SK-N-SH (cell line): ENCODE data around the gene LDHA. TPM values are rescaled to one million over a fixed set of nuclear protein-coding genes. Genes with fewer than 3 reads are reported as not detected.

ENCODE experiments used
- CTCF ChIA-PET: fragments of 300-600, 350-600 bp; formaldehyde crosslinking; extraction: SDS; loops from one replicate; lab custom pipeline; 2021; lab: Yijun Ruan, JAX
- POLR2A ChIA-PET: fragments of 350-600 bp; sonication (Branson Sonifier 250); formaldehyde crosslinking; extraction: SDS; loops from one replicate; lab custom pipeline; 2020; ENCODE audit warnings: antibody characterized with exemption, inconsistent platforms; lab: Yijun Ruan, JAX
- DNase-seq: peaks from one replicate; pipeline ENCODE4 v3.0.0; 2012
- H2AFZ ChIP-seq: fragments of 200-600 bp; sonication (generic); 2 replicates; pipeline ENCODE4 v1.8.1; 2016; ENCODE audit warnings: antibody characterized with exemption, mild to moderate bottlenecking, low read depth
- H3F3A ChIP-seq: fragments of 200-600 bp; sonication (generic); replicated peaks from 2 replicates; pipeline ENCODE3; 2016; ENCODE audit warnings: antibody characterized with exemption, mild to moderate bottlenecking; ENCODE audit not compliant: insufficient read depth
- H3K27ac ChIP-seq, 2 experiments: fragments of 200-500 bp in 1 of 2; fragments of 200-600 bp in 1 of 2; sonication (Bioruptor generic) in 1 of 2; sonication (generic), shearing (Covaris generic) in 1 of 2; 2 replicates each; pipeline versions ENCODE4 v1.5.1 to v1.6.1; 2014 to 2016; ENCODE audit warnings: low read depth in 2 of 2, inconsistent platforms in 1 of 2, low read length in 1 of 2, mild to moderate bottlenecking in 1 of 2, mixed read lengths in 1 of 2
- H3K27me3 ChIP-seq: fragments of 200-600 bp; sonication (generic), shearing (Covaris generic); 2 replicates; pipeline ENCODE4 v1.6.1; 2016; ENCODE audit warnings: mixed run types; ENCODE audit not compliant: insufficient read depth
- H3K36me3 ChIP-seq, 2 experiments: fragments of 200-500 bp in 1 of 2; fragments of 200-600 bp in 1 of 2; sonication (Bioruptor generic) in 1 of 2; sonication (generic) in 1 of 2; replicated peaks in 1 of 2; 2 replicates each; pipeline versions ENCODE3 to v1.5.1; 2014 to 2016; ENCODE audit warnings: low read length in 1 of 2, mild to moderate bottlenecking in 1 of 2; ENCODE audit not compliant: insufficient read depth in 2 of 2, control insufficient read depth in 1 of 2
- H3K4me1 ChIP-seq, 2 experiments: fragments of 200-500 bp in 1 of 2; fragments of 200-600 bp in 1 of 2; sonication (Bioruptor generic) in 1 of 2; sonication (generic), shearing (Covaris generic) in 1 of 2; 2 replicates each; pipeline versions ENCODE4 v1.5.1 to v1.6.1; 2014 to 2016; ENCODE audit warnings: low read depth in 1 of 2, low read length in 1 of 2, mixed run types in 1 of 2; ENCODE audit not compliant: insufficient read depth in 2 of 2, control insufficient read depth in 1 of 2
- H3K4me2 ChIP-seq: fragments of 200-600 bp; sonication (generic), shearing (Covaris generic); 2 replicates; pipeline ENCODE4 v1.6.1; 2017; ENCODE audit warnings: mixed run types
- H3K4me3 ChIP-seq, 2 experiments: fragments of 200-500 bp in 1 of 2; fragments of 200-600 bp in 1 of 2; sonication (Bioruptor generic) in 1 of 2; sonication (generic), shearing (Covaris generic) in 1 of 2; 2 replicates each; pipeline versions ENCODE4 v1.5.1 to v1.8.1; 2014 to 2016; ENCODE audit warnings: low read depth in 2 of 2, inconsistent platforms in 1 of 2, low read length in 1 of 2, mild to moderate bottlenecking in 1 of 2, mixed read lengths in 1 of 2, moderate library complexity in 1 of 2
- H3K79me2 ChIP-seq: fragments of 200-600 bp; sonication (generic); 2 replicates; pipeline ENCODE4 v1.8.1; 2017; ENCODE audit warnings: mild to moderate bottlenecking; ENCODE audit not compliant: insufficient read depth
- H3K9ac ChIP-seq: fragments of 200-600 bp; sonication (generic); 2 replicates; pipeline ENCODE4 v1.6.1; 2017; ENCODE audit warnings: mixed run types
- H3K9me2 ChIP-seq: fragments of 200-600 bp; sonication (generic); 2 replicates; pipeline ENCODE4 v1.6.1; 2017; ENCODE audit warnings: mixed run types
- H3K9me3 ChIP-seq: fragments of 200-600 bp; sonication (generic); 2 replicates; pipeline ENCODE4 v1.6.1; 2017; ENCODE audit warnings: mixed run types, mild to moderate bottlenecking, moderate library complexity
- H4K20me1 ChIP-seq: fragments of 200-600 bp; sonication (generic); 2 replicates; pipeline ENCODE4 v1.6.1; 2017; ENCODE audit warnings: mild to moderate bottlenecking, mixed run types; ENCODE audit not compliant: insufficient read depth
- ELF1 ChIP-seq: IDR thresholded peaks from 2 replicates; pipeline ENCODE4 v1.4.0; 2012
- EP300 ChIP-seq, 2 experiments: IDR thresholded peaks; 2 replicates each; pipeline versions ENCODE4 v1.4.0 to v1.6.1; 2012; ENCODE audit warnings: borderline replicate concordance in 1 of 2, low read depth in 1 of 2, low read length in 1 of 2
- EZH2phosphoT487 ChIP-seq: fragments of 200-600 bp; sonication (generic); IDR thresholded peaks from 2 replicates; pipeline ENCODE4 v1.6.1; 2017; ENCODE audit warnings: low read depth, mixed run types, mild to moderate bottlenecking, antibody characterized with exemption, moderate library complexity, borderline replicate concordance
- FOSL2 ChIP-seq: IDR thresholded peaks from 2 replicates; pipeline ENCODE4 v1.4.0; 2012; ENCODE audit warnings: low read depth, mild to moderate bottlenecking, moderate library complexity, borderline replicate concordance
- FOXJ3 ChIP-seq: sonication (generic); formaldehyde crosslinking; IDR thresholded peaks from 2 replicates; pipeline ENCODE4 v1.5.1; 2020; ENCODE audit warnings: mild to moderate bottlenecking, missing genetic modification reagents
- FOXM1 ChIP-seq: IDR thresholded peaks from 2 replicates; pipeline ENCODE4 v1.4.0; 2012; ENCODE audit warnings: low read depth, mild to moderate bottlenecking
- GABPA ChIP-seq: IDR thresholded peaks from 2 replicates; pipeline ENCODE4 v1.4.0; 2012; ENCODE audit warnings: low read depth, mild to moderate bottlenecking
- NFIC ChIP-seq: IDR thresholded peaks from 2 replicates; pipeline ENCODE4 v1.4.0; 2012; ENCODE audit warnings: borderline replicate concordance
- NRF1 ChIP-seq: IDR thresholded peaks from 2 replicates; pipeline ENCODE4 v1.6.1; 2012; ENCODE audit warnings: low read depth, mild to moderate bottlenecking, low read length
- POLR2AphosphoS5 ChIP-seq: IDR thresholded peaks from 2 replicates; pipeline ENCODE4 v1.6.1; 2012; ENCODE audit warnings: low read depth, low read length
- RAD21 ChIP-seq: IDR thresholded peaks from 2 replicates; pipeline ENCODE4 v1.6.1; 2012; ENCODE audit warnings: mild to moderate bottlenecking, low read length
- RFX5 ChIP-seq: IDR thresholded peaks from 2 replicates; pipeline ENCODE4 v1.6.1; 2012; ENCODE audit warnings: mild to moderate bottlenecking, improper control_type of control experiment, low read length
- RXRA ChIP-seq: IDR thresholded peaks from 2 replicates; pipeline ENCODE4 v1.4.0; 2012; ENCODE audit warnings: low read depth, mild to moderate bottlenecking, borderline replicate concordance
- SMC3 ChIP-seq: IDR thresholded peaks from 2 replicates; pipeline ENCODE4 v1.6.1; 2012; ENCODE audit warnings: low read depth, low read length, improper control_type of control experiment
- USF2 ChIP-seq: fragments of 150-350 bp; IDR thresholded peaks from 2 replicates; pipeline ENCODE4 v1.6.1; 2017; ENCODE audit warnings: antibody characterized with exemption, low read length, low read depth, borderline replicate concordance
- YY1 ChIP-seq: IDR thresholded peaks from 2 replicates; pipeline ENCODE4 v1.4.0; 2012; ENCODE audit warnings: low read depth, mild to moderate bottlenecking
- WGBS: methylation state at CpG from one replicate; pipeline ENCODE4 v1.1.6; 2017; ENCODE audit warnings: low lambda C conversion rate; 5-methylcytosine and 5-hydroxymethylcytosine counted together
- polyA plus RNA-seq, 3 experiments: library from polyadenylated mRNA; depleted of rRNA; stranded (reverse); fragments of >200 nt; gene quantifications; 2 replicates each; pipeline ENCODE4 v1.2.3, GENCODE V29; 2012
- TF ChIP-seq, protein P1 (sequence below): IDR thresholded peaks from 2 replicates; pipeline ENCODE4; 2012

The LDHA gene
- polyA plus RNA-seq, 1 of the 3 experiments (the other 2 are of a cell fraction): 524 TPM

DNA sequence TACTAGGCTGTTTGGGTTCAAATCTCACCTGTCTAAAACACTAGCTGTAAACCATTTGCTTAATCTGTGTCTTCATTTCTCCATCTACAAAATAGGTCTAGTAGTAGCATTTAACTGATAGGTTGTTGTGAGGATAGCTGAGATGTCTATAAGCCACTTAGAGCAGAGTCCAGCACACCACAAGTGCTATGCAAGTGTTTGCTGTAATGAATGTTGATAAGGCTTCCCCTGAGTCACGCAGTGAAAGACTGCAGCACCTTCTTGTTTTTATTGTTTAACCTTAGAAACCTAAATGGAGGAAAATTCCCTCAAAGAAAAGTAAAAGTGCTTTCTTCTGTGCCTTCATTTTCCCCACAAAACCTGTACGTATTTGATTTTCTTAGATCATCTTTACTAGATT is 23.1 kb upstream of the LDHA start:
- Histone ChIP-seq H3K9ac (no peak overlapping the region), H3K4me2 (no peak overlapping the region), H3F3A (peaks cover 10% of the 10 kb centered on the region), H2AFZ (no peak overlapping the region), H3K4me1 (peaks cover 0 to 7% of the 10 kb centered on the region in 2 experiments; a peak in 2 of 4 replicates), H3K9me3 (no peaks in the 10 kb centered on the region), H3K9me2 (no peaks in the 10 kb centered on the region), H3K27me3 (no peaks in the 10 kb centered on the region), H3K36me3 (peaks cover 10 to 14% of the 10 kb centered on the region in 2 experiments), H3K4me3 (no peak overlapping the region), H4K20me1 (no peaks in the 10 kb centered on the region), H3K27ac (no peak overlapping the region), H3K79me2 (no peaks in the 10 kb centered on the region)
- TF ChIP-seq POLR2AphosphoS5: no peak
- no peak for TF ChIP-seq FOXM1
- TF ChIP-seq ELF1: no peak
- no peak for DNase-seq
- ChIA-PET POLR2A (no interaction called here), CTCF (interaction anchor here (1.0 kb wide), 1 partner anchor 404 kb away, joined by 3 read pairs; no protein-coding TSS in a partner anchor)
- WGBS: 99% methylated on average over 2 of the region's 2 CpGs

GRCh38 chr11:18372201-18372600 is 22.2 kb upstream of the LDHA start:
- TF ChIP-seq GABPA (no peak), FOXJ3 (CRISPR knock-in tag) (no peak), NFIC (no peak), EZH2phosphoT487 (no peak)
- CTCF ChIA-PET: no interaction called here
- WGBS: 100% methylated on average over 2 of the region's 2 CpGs
- peaks cover 0 to 2% of the 10 kb centered on the region in 2 experiments; a peak in 1 of 4 replicates for H3K4me1 ChIP-seq
- H4K20me1 ChIP-seq: no peaks in the 10 kb centered on the region
- no peak overlapping the region for H3K4me3 ChIP-seq
- POLR2A ChIA-PET: interaction anchor here (1.0 kb wide), 1 partner anchor 23 kb away, joined by 4 read pairs; no protein-coding TSS in a partner anchor
- no peak for DNase-seq
- no peak overlapping the region for H3K4me2 ChIP-seq
- H3K27ac ChIP-seq: no peak overlapping the region
- no peaks in the 10 kb centered on the region for H3K27me3 ChIP-seq
- no peaks in the 10 kb centered on the region for H3K79me2 ChIP-seq
- no peak overlapping the region for H2AFZ ChIP-seq
- no peaks in the 10 kb centered on the region for H3K9me3 ChIP-seq
- peaks cover 2% of the 10 kb centered on the region for H3F3A ChIP-seq
- H3K9ac ChIP-seq: no peak overlapping the region
- peaks cover 2 to 6% of the 10 kb centered on the region in 2 experiments for H3K36me3 ChIP-seq
- H3K9me2 ChIP-seq: no peaks in the 10 kb centered on the region

DNA sequence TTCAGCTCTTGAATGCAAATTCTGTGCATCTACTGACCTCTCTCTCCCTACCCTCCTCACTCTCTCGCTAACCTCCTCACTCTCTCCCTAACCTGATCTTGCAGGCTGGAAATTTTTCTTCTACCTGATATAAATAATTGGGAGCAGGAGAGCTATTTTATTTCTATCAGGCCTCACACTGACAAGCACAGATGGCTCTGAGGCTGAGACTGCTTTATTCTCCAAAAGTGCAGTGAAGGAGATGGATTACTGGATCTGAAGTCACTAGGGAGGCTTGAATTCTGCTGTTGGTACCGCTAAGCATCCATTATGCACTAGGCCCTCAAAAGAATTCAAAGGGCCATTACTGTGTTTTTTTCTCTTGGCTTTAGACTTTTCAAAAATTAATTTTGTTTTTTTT is 19.4 kb upstream of the LDHA start:
- Histone ChIP-seq H2AFZ (no peak overlapping the region), H3K27ac (no peak overlapping the region), H3K27me3 (no peaks in the 10 kb centered on the region), H3K9ac (no peak overlapping the region), H3K9me3 (no peaks in the 10 kb centered on the region), H3F3A (no peaks in the 10 kb centered on the region), H3K4me1 (no peaks in the 10 kb centered on the region), H3K4me3 (no peak overlapping the region), H3K9me2 (no peaks in the 10 kb centered on the region), H3K79me2 (no peaks in the 10 kb centered on the region), H3K4me2 (no peak overlapping the region), H4K20me1 (no peaks in the 10 kb centered on the region), H3K36me3 (peaks cover 0 to 3% of the 10 kb centered on the region in 2 experiments)
- no peak for DNase-seq
- ChIA-PET POLR2A (no interaction called here), CTCF (interaction anchor here (0.9 kb wide), 2 partner anchors 9 to 11 kb away, joined by 3 to 4 read pairs; no protein-coding TSS in a partner anchor)
- 100% methylated on average over 2 of the region's 2 CpGs for WGBS
- TF ChIP-seq USF2: no peak
- no peak for TF ChIP-seq NRF1
- TF ChIP-seq FOSL2: no peak
- no peak for TF ChIP-seq RXRA
- TF ChIP-seq SMC3: no peak
- TF ChIP-seq NFIC: no peak
- TF ChIP-seq, protein P1, sequence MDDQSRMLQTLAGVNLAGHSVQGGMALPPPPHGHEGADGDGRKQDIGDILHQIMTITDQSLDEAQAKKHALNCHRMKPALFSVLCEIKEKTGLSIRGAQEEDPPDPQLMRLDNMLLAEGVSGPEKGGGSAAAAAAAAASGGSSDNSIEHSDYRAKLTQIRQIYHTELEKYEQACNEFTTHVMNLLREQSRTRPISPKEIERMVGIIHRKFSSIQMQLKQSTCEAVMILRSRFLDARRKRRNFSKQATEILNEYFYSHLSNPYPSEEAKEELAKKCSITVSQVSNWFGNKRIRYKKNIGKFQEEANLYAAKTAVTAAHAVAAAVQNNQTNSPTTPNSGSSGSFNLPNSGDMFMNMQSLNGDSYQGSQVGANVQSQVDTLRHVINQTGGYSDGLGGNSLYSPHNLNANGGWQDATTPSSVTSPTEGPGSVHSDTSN: no peak
- no peak for TF ChIP-seq RFX5
- no peak for TF ChIP-seq RAD21
- no peak for TF ChIP-seq FOXM1
- TF ChIP-seq YY1: no peak
- TF ChIP-seq EP300 (IDR thresholded peaks at IDR 0.05; ENCODE audit: borderline replicate concordance in 1 of 2, low read depth in 1 of 2, low read length in 1 of 2): no peak
